ENCODE data around the gene NOL3. TPM values are rescaled to one million over a fixed set of nuclear protein-coding genes. Genes with fewer than 3 reads are reported as not detected.
A peak's percentile ranks its signal among the peaks of the same experiment; 100 is the strongest.

The NOL3 gene
- total and polyA plus RNA-seq, 9 donors: 14.7 to 44.7 (median 22.1) TPM

DNA sequence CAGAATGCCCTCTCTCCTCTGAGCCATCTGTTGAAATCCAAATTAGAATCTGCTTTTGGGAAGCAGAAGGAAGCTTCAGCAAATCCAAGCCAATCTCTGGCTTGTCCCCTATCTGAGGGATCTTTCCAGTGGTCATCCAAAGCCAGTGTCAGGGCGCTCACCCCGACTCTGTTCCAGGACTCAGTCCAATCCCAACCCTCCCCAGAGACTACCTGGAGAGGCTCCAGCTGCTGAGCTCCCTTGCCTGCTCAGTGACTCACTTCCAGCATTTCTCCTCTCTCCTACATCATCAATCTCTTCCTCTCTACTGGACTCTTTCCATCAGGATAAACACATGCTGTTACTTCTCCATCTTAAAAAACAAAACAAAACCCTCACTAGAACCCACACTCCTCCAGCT, 11.0 kb downstream of the NOL3 start:
- WGBS (ENCODE audit: insufficient coverage): 18% methylated on average over 2 of the region's 2 CpGs
- no peak overlapping the region for H3K27ac ChIP-seq (ENCODE audit: low read length)
- peaks cover 44% of the 10 kb centered on the region for H3K4me1 ChIP-seq (ENCODE audit: control insufficient read depth, insufficient read depth, low read length)
- peaks cover 10% of the 10 kb centered on the region for H3K36me3 ChIP-seq (ENCODE audit: control insufficient read depth, insufficient read depth, low read length)
- no peaks in the 10 kb centered on the region for H3K9me3 ChIP-seq (replicated peaks; ENCODE audit: control insufficient read depth, low read depth, low read length)
- no peak for DNase-seq
- H3K27me3 ChIP-seq (ENCODE audit: control insufficient read depth, insufficient read depth, low read length): peaks cover 13% of the 10 kb centered on the region
- H3K4me3 ChIP-seq (ENCODE audit: low read length): no peak overlapping the region

DNA sequence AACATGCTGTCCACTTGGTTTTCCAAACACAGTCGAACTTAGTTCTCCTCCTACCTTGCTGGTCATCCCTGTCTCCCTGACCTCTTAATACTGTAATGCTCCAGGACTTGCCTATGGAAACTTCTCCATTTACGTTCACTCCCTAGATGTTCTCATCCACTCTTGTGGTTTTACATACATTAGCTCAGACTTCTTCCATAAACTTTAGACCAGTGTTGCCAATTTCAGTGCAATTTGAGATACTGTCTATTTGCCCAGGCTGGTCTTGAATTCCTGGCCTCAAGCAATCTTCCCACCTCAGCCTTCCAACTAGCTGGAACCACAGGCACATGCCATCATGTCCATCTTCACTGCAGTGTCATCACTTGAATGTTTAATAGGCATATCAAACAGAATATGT, 11.9 kb downstream of the NOL3 start:
- H3K4me3 ChIP-seq (ENCODE audit: low read length): no peak overlapping the region
- no peak overlapping the region for H3K27ac ChIP-seq (ENCODE audit: low read length)
- peaks cover 5% of the 10 kb centered on the region for H3K27me3 ChIP-seq (ENCODE audit: control insufficient read depth, insufficient read depth, low read length)
- H3K36me3 ChIP-seq (ENCODE audit: control insufficient read depth, insufficient read depth, low read length): peaks cover 7% of the 10 kb centered on the region
- H3K9me3 ChIP-seq (replicated peaks; ENCODE audit: control insufficient read depth, low read depth, low read length): no peaks in the 10 kb centered on the region
- peaks cover 53% of the 10 kb centered on the region for H3K4me1 ChIP-seq (ENCODE audit: control insufficient read depth, insufficient read depth, low read length)
- 80% methylated on average over 2 of the region's 2 CpGs for WGBS (ENCODE audit: insufficient coverage)
- DNase-seq: no peak

DNA sequence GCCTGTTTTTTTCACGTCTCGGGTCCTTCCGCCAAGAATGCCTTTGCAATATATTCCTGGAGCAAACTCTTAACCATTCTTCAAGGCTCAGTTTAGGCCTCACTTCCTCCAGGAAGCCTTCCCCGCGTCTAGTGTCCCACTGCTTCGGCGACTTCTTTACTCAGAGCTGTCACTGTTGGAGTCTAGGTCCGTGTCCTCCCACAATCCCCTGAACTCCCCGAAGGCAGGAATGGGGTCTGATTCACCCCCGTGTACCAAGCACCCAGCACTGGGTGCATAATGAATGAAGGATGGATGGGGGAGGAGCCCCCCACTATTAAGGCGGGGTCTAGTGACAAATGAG, 12.9 kb downstream of the NOL3 start:
- H3K4me3 ChIP-seq (ENCODE audit: low read length): peak overlapping the region; percentile 70
- H3K9me3 ChIP-seq (replicated peaks; ENCODE audit: control insufficient read depth, low read depth, low read length): no peaks in the 10 kb centered on the region
- peaks cover 54% of the 10 kb centered on the region for H3K4me1 ChIP-seq (ENCODE audit: control insufficient read depth, insufficient read depth, low read length)
- H3K36me3 ChIP-seq (ENCODE audit: control insufficient read depth, insufficient read depth, low read length): peaks cover 7% of the 10 kb centered on the region
- no peak for DNase-seq
- peak overlapping the region; percentile 94 for H3K27ac ChIP-seq (ENCODE audit: low read length)
- 6% methylated on average over 6 of the region's 11 CpGs for WGBS (ENCODE audit: insufficient coverage)
- no peaks in the 10 kb centered on the region for H3K27me3 ChIP-seq (ENCODE audit: control insufficient read depth, insufficient read depth, low read length)

DNA sequence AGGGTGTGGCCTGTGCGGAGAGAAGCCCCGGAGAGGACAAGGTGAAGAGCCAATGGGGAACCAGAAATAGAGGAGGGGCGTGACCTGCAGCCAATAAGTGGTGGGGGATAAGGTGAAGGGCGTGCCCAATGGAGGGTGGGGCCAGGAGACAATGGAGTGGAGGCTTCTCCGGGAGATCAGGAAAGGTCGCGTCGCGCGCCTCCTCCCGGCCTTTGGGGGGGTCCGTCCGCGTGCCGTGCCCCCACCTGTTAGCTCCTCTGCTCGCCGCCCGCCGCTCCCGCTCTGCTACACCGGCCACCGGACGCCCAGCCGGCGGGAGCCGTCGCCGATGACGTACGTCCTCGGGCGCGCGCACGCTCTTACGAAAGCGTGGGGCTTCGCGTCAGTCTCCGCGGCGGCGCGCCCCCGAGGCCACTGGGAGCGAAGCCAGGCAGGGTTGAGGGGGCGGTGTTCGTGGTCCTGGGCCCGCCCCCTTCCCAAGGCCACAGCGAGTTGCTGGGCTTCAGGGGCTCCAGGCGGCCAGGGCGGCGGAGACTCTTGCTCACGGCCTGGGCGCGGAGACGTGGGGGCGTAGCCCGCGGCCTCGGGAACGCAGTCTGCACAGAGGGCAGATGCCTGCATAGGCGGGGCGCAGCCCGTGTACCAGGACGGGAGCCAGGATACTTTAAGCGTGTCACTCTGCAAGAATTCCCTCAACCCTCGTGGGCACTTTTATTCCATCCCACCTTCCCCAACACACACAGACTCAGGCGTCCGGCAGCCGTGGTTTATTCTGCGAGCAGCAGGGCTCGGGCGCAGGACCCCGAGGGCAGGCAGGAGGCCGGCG, 13.5 kb downstream of the NOL3 start, which contains the start of gene MATCAP1:
Gene MATCAP1 (minus strand): TSS at position 337 of the 826 bp plus-strand sequence. CDS start 3,353 bp downstream, outside the sequence.
- H3K9me3 ChIP-seq (replicated peaks; ENCODE audit: control insufficient read depth, low read depth, low read length): no peaks in the 10 kb centered on the region
- under 1% methylated on average over 76 of the region's 77 CpGs for WGBS (ENCODE audit: insufficient coverage)
- peak; percentile 99 for DNase-seq
- H3K27ac ChIP-seq (ENCODE audit: low read length): peak within 1 kb of the TSS; percentile 94
- H3K27me3 ChIP-seq (ENCODE audit: control insufficient read depth, insufficient read depth, low read length): no peaks in the 10 kb centered on the region
- H3K4me1 ChIP-seq (ENCODE audit: control insufficient read depth, insufficient read depth, low read length): peaks cover 55% of the 10 kb centered on the region
- peaks cover 7% of the 10 kb centered on the region for H3K36me3 ChIP-seq (ENCODE audit: control insufficient read depth, insufficient read depth, low read length)
- peak within 1 kb of the TSS; percentile 70 for H3K4me3 ChIP-seq (ENCODE audit: low read length)

DNA sequence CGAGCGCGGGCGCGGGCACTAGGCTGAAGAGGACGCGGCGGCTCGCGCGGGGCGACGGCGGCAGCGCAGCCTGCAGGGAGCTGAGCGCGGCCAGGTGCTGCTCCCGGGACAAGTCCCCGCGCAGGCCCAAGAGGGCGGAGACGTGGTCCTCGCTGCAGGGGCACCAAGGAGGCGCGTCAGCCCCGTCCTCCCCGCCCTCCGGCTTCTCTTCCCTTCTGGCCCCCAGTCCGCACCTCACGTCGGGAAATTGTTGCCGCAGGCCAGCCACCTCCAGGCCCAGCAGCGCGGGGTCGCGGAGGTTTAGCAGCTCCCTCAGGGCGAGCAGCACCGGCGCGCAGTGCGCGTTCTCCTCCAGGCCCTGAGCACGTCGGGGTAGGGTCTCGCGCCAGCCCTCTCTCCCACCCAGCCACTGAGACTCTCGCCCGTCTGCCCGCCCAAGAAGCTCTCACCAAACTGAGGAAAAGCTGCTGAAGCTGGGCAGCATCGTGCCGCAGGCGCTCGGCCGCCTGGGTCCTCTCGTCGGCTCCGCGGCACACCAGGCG, 14.2 kb downstream of the NOL3 start:
- peaks cover 61% of the 10 kb centered on the region for H3K4me1 ChIP-seq (ENCODE audit: control insufficient read depth, insufficient read depth, low read length)

DNA sequence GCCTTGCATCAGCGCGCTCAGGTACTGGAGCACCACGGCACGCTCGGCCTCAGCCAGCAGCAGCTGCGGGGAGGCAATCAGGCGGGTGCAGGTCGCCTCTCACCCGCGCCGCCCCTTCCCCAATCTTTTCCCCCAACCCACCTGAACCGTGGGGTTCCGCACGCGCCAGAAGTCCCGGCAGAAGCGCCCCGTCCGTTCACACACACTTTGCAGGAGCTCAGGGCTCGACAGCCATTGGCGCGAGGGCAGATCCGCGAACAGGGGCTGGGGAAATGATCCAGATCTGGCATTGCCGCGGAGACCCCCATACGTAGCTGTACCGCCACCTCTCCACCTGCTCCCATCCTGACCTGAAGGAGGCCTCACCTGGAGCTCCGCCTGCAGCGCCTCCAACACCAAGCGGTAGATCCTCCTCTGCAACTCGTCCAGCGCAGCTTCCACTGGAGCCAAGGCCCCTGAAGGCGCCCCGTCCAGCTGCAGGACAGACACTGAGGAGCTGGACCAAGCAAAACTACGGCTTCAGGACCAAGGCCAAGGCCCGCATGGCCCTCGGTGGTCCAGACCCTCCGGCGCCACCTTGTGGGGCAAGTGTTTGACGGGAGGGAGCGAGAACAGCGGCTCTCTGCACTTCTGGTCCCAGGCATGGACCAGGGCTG, 14.8 kb downstream of the NOL3 start:
- peak overlapping the region; percentile 15 for H3K4me3 ChIP-seq (ENCODE audit: low read length)
- H3K36me3 ChIP-seq (ENCODE audit: control insufficient read depth, insufficient read depth, low read length): peaks cover 7% of the 10 kb centered on the region
- peaks cover 66% of the 10 kb centered on the region for H3K4me1 ChIP-seq (ENCODE audit: control insufficient read depth, insufficient read depth, low read length)
- peak; percentile 94 for DNase-seq
- no peaks in the 10 kb centered on the region for H3K27me3 ChIP-seq (ENCODE audit: control insufficient read depth, insufficient read depth, low read length)
- 9% methylated on average over 41 of the region's 43 CpGs for WGBS (ENCODE audit: insufficient coverage)
- no peak overlapping the region for H3K27ac ChIP-seq (ENCODE audit: low read length)
- H3K9me3 ChIP-seq (replicated peaks; ENCODE audit: control insufficient read depth, low read depth, low read length): no peaks in the 10 kb centered on the region

More for the DNA sequence above, 14.2 kb downstream of the NOL3 start:
- Histone ChIP-seq H3K27me3 (ENCODE audit: control insufficient read depth, insufficient read depth, low read length) (no peaks in the 10 kb centered on the region), H3K4me3 (ENCODE audit: low read length) (peak overlapping the region; percentile 70), H3K36me3 (ENCODE audit: control insufficient read depth, insufficient read depth, low read length) (peaks cover 7% of the 10 kb centered on the region), H3K9me3 (replicated peaks; ENCODE audit: control insufficient read depth, low read depth, low read length) (no peaks in the 10 kb centered on the region), H3K27ac (ENCODE audit: low read length) (peak overlapping the region; percentile 94)
- 4% methylated on average over 58 of the region's 59 CpGs for WGBS (ENCODE audit: insufficient coverage)
- no peak for DNase-seq

DNA sequence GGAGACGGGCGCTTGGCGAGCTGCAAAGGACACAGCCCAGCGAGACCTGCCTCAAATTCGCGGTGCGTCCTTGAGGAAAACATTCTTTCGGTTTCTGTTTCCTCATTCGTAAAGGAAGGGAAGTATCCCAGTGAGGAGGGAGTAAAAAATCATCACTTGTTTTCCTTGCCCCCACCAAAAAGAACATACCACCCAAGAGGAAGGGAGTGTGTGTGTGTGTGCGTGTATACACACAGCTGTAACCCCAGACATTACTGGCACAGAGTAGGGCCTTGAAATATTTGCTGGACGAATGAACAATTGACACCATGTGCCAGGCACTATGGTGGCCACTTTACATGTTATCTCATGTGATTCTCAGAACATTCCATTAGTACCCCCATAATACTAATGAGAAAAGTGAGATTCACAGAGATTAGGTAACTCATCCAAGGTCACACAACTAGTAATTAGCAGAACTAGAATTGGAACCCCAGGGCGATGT, 15.4 kb downstream of the NOL3 start:
- H3K4me3 ChIP-seq (ENCODE audit: low read length): no peak overlapping the region
- H3K4me1 ChIP-seq (ENCODE audit: control insufficient read depth, insufficient read depth, low read length): peaks cover 71% of the 10 kb centered on the region
- no peak for DNase-seq
- H3K27ac ChIP-seq (ENCODE audit: low read length): no peak overlapping the region
- H3K36me3 ChIP-seq (ENCODE audit: control insufficient read depth, insufficient read depth, low read length): peaks cover 3% of the 10 kb centered on the region
- WGBS (ENCODE audit: insufficient coverage): 15% methylated on average over 4 of the region's 12 CpGs
- H3K27me3 ChIP-seq (ENCODE audit: control insufficient read depth, insufficient read depth, low read length): no peaks in the 10 kb centered on the region
- H3K9me3 ChIP-seq (replicated peaks; ENCODE audit: control insufficient read depth, low read depth, low read length): no peaks in the 10 kb centered on the region

DNA sequence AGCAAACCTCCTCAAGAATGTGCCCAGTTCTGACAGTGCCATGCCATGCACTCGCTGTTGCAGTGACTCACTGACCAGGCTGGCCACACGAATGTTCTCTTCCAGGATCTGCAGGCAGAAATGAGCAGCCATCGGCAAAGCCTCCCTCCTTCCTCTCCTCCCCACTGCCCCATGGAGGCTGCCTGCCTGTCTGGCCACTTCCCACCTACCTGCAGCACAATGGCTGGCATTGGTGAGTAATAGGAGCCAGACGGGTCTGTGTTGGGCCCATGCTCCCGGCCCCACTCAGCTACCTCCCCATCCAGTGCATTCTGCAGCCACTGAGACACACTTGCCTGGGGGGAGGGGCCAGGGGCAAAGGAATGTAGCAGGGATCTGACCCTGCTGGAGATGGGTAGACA, 16.2 kb downstream of the NOL3 start:
- 69% methylated on average over 2 of the region's 5 CpGs for WGBS (ENCODE audit: insufficient coverage)
- no peak overlapping the region for H3K4me3 ChIP-seq (ENCODE audit: low read length)
- H3K27ac ChIP-seq (ENCODE audit: low read length): no peak overlapping the region
- no peaks in the 10 kb centered on the region for H3K9me3 ChIP-seq (replicated peaks; ENCODE audit: control insufficient read depth, low read depth, low read length)
- H3K4me1 ChIP-seq (ENCODE audit: control insufficient read depth, insufficient read depth, low read length): peaks cover 79% of the 10 kb centered on the region
- DNase-seq: no peak
- H3K27me3 ChIP-seq (ENCODE audit: control insufficient read depth, insufficient read depth, low read length): no peaks in the 10 kb centered on the region
- no peaks in the 10 kb centered on the region for H3K36me3 ChIP-seq (ENCODE audit: control insufficient read depth, insufficient read depth, low read length)

DNA sequence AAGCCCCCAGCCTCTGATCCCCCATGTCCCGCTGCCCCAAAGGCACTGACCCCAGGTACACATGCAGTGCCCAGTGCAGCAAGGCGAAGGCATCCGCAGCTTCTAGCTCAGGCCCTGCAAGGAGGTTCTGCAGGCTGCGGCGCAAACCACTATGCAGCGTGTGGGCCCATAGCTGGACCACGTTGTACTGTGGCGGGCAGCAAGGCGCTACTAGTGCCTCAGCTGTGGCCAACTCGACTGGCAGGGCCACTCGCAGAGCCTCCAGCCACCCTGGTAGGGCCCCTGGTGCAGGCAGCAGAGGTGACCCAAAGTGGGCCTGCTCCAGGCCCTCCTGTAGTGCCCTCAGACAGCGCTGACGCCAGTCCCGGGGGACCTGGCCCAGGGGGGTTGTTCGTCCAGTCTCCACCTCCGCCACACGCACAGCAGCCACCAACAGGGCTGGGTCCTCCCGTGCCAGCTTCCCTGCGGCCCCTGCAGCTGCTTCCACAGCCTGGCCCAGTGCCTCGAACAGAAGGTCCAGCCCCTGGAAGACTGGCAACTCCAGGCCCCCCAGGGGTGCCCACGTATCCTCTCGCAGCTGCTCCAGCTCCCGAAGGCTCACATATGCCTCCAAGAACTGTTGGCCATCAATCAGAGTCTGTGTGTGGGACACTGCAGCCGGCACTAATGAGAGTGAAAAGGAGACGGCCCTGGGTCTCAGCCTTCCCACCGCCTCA, 17.0 kb downstream of the NOL3 start:
- H3K27me3 ChIP-seq (ENCODE audit: control insufficient read depth, insufficient read depth, low read length): no peaks in the 10 kb centered on the region
- peaks cover 82% of the 10 kb centered on the region for H3K4me1 ChIP-seq (ENCODE audit: control insufficient read depth, insufficient read depth, low read length)
- WGBS (ENCODE audit: insufficient coverage): 76% methylated on average over 21 of the region's 26 CpGs
- H3K27ac ChIP-seq (ENCODE audit: low read length): peak overlapping the region; percentile 63
- H3K36me3 ChIP-seq (ENCODE audit: control insufficient read depth, insufficient read depth, low read length): no peaks in the 10 kb centered on the region
- H3K4me3 ChIP-seq (ENCODE audit: low read length): no peak overlapping the region
- H3K9me3 ChIP-seq (replicated peaks; ENCODE audit: control insufficient read depth, low read depth, low read length): no peaks in the 10 kb centered on the region
- DNase-seq: peak; percentile 84

DNA sequence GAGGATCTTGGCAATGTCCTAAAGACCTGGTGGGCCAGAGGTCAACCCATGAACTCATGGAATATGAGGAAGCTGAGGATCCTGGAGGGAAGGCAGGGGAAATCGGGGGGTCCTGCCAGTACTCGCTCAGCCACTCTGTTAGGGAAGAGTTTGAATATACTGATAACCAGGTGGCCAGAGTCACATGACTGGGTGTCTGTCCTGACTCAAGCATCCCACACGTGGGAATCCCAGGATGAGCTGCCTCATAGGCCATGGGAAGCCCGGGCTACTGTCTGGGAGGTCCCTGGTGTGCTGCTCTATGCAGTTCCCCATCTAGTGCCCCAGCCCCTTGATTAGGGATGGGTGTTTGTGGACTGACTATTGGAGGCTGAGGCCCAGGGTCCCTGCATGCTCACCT, 18.0 kb downstream of the NOL3 start:
- no peak overlapping the region for H3K27ac ChIP-seq (ENCODE audit: low read length)
- 30% methylated on average over 2 of the region's 4 CpGs for WGBS (ENCODE audit: insufficient coverage)
- no peaks in the 10 kb centered on the region for H3K27me3 ChIP-seq (ENCODE audit: control insufficient read depth, insufficient read depth, low read length)
- H3K36me3 ChIP-seq (ENCODE audit: control insufficient read depth, insufficient read depth, low read length): peaks cover under 1% of the 10 kb centered on the region
- DNase-seq: no peak
- no peak overlapping the region for H3K4me3 ChIP-seq (ENCODE audit: low read length)
- H3K9me3 ChIP-seq (replicated peaks; ENCODE audit: control insufficient read depth, low read depth, low read length): no peaks in the 10 kb centered on the region
- peaks cover 84% of the 10 kb centered on the region for H3K4me1 ChIP-seq (ENCODE audit: control insufficient read depth, insufficient read depth, low read length)
